CD14-positive monocyte (primary cell): ENCODE results near the gene ZNF543. TPM values are rescaled to one million over a fixed set of nuclear protein-coding genes. Genes with fewer than 3 reads are reported as not detected.

Experiments
- DNase-seq, 3 donors: peaks; one replicate each; pipeline ENCODE4 v3.0.0-alpha.2; 2011 to 2022
- H2AFZ ChIP-seq: 2 replicates; pipeline ENCODE4 v1.6.0; 2012; ENCODE audit warnings: mild to moderate bottlenecking, low read depth, low read length, inconsistent platforms; ENCODE audit not compliant: insufficient read depth, poor library complexity, severe bottlenecking
- H3K27ac ChIP-seq, 2 donors: 1 replicate in 1 of 2; 2 replicates in 1 of 2; pipeline ENCODE4 v1.5.1; 2012 to 2013; ENCODE audit warnings: low read length in 2 of 2, control low read depth in 1 of 2, inconsistent platforms in 1 of 2, low read depth in 1 of 2, mild to moderate bottlenecking in 1 of 2
- H3K27me3 ChIP-seq, 2 donors: one replicate each; pipeline versions ENCODE4 v1.6.0 to v1.6.1; 2011 to 2013; ENCODE audit warnings: low read length in 2 of 2; ENCODE audit not compliant: control insufficient read depth in 2 of 2, insufficient read depth in 2 of 2
- H3K36me3 ChIP-seq, 2 donors: replicated peaks in 1 of 2; 1 replicate in 1 of 2; 2 replicates in 1 of 2; pipeline versions ENCODE4 v1.5.1 to v1.6.1; 2012 to 2013; ENCODE audit warnings: low read length in 2 of 2, control low read depth in 1 of 2, inconsistent platforms in 1 of 2, mild to moderate bottlenecking in 1 of 2; ENCODE audit not compliant: insufficient read depth in 2 of 2, control insufficient read depth in 1 of 2
- H3K4me1 ChIP-seq, 2 donors: 1 replicate in 1 of 2; 2 replicates in 1 of 2; pipeline versions ENCODE4 v1.5.1 to v1.6.1; 2012 to 2013; ENCODE audit warnings: low read length in 2 of 2, control low read depth in 1 of 2, inconsistent platforms in 1 of 2, mild to moderate bottlenecking in 1 of 2, moderate library complexity in 1 of 2; ENCODE audit not compliant: insufficient read depth in 2 of 2, control insufficient read depth in 1 of 2
- H3K4me2 ChIP-seq: replicated peaks from 2 replicates; pipeline ENCODE3; 2012; ENCODE audit warnings: low read length, moderate library complexity, mild to moderate bottlenecking; ENCODE audit not compliant: poor library complexity, severe bottlenecking; ENCODE audit errors: extremely low read depth
- H3K4me3 ChIP-seq, 3 experiments: fragments of 200-600 bp in 1 of 3; sonication (generic) in 1 of 3; replicated peaks in 1 of 3; 1 replicate in 2 of 3; 2 replicates in 1 of 3; pipeline ENCODE4 v1.5.1; 2011 to 2013; ENCODE audit warnings: low read length in 3 of 3, mild to moderate bottlenecking in 3 of 3, control low read depth in 2 of 3, low read depth in 2 of 3, inconsistent platforms in 1 of 3, moderate library complexity in 1 of 3
- H3K79me2 ChIP-seq: 2 replicates; pipeline ENCODE4 v1.6.0; 2012; ENCODE audit warnings: mild to moderate bottlenecking, control low read depth, inconsistent platforms, low read length, moderate library complexity; ENCODE audit not compliant: insufficient read depth
- H3K9ac ChIP-seq: 2 replicates; pipeline ENCODE4 v1.6.0; 2017; ENCODE audit warnings: low read length, mild to moderate bottlenecking; ENCODE audit not compliant: insufficient read depth, poor library complexity, severe bottlenecking
- H3K9me3 ChIP-seq, 2 donors: replicated peaks in 1 of 2; 1 replicate in 1 of 2; 2 replicates in 1 of 2; pipeline versions ENCODE4 v1.5.1 to v1.6.1; 2012 to 2013; ENCODE audit warnings: low read length in 2 of 2, control low read depth in 1 of 2; ENCODE audit not compliant: control insufficient read depth in 1 of 2, insufficient read depth in 1 of 2
- H4K20me1 ChIP-seq: 2 replicates; pipeline ENCODE4 v1.6.0; 2012; ENCODE audit warnings: mild to moderate bottlenecking, low read length, control low read depth, moderate library complexity; ENCODE audit not compliant: insufficient read depth
- H3K27ac Mint-ChIP-seq, 7 donors: one replicate each; pipeline ENCODE4 v1.8.0; 2020; ENCODE audit warnings: mild to moderate bottlenecking in 7 of 7, mixed read lengths in 7 of 7, moderate library complexity in 6 of 7, inconsistent platforms in 2 of 7
- H3K27me3 Mint-ChIP-seq, 3 donors: one replicate each; pipeline ENCODE4 v1.8.0; 2021 to 2022; ENCODE audit warnings: low read depth in 3 of 3, mild to moderate bottlenecking in 3 of 3, mixed read lengths in 3 of 3, moderate library complexity in 3 of 3, inconsistent platforms in 1 of 3
- H3K36me3 Mint-ChIP-seq, 2 donors: one replicate each; pipeline ENCODE4 v1.8.0; 2020; ENCODE audit warnings: mixed read lengths in 2 of 2, inconsistent platforms in 1 of 2, mild to moderate bottlenecking in 1 of 2
- H3K4me1 Mint-ChIP-seq: one replicate; pipeline ENCODE4 v1.8.0; 2020; ENCODE audit warnings: mild to moderate bottlenecking, mixed read lengths
- H3K4me3 Mint-ChIP-seq, 2 donors: one replicate each; pipeline ENCODE4 v1.8.0; 2020; ENCODE audit warnings: mild to moderate bottlenecking in 2 of 2, mixed read lengths in 2 of 2, moderate library complexity in 1 of 2
- H3K9me3 Mint-ChIP-seq, 7 donors: one replicate each; pipeline ENCODE4 v1.8.0; 2020 to 2022; ENCODE audit warnings: mixed read lengths in 7 of 7, mild to moderate bottlenecking in 6 of 7, moderate library complexity in 6 of 7, inconsistent platforms in 2 of 7
- CTCF ChIP-seq: fragments of 200-600 bp; IDR thresholded peaks from one replicate; pipeline ENCODE4 v1.8.0; 2022; ENCODE audit warnings: antibody characterized with exemption, mild to moderate bottlenecking
- WGBS: methylation state at CpG from one replicate; pipeline ENCODE4 v1.1.5; 2013; ENCODE audit warnings: missing lambda C conversion rate; ENCODE audit not compliant: insufficient coverage; 5-methylcytosine and 5-hydroxymethylcytosine counted together
- intact Hi-C, 2 donors: fragments of 100-400 bp; cut with micrococcal nuclease; formaldehyde crosslinking; loops; one replicate each; pipeline versions ENCODE4 v1.15.0 to v1.15.1; 2023
- polyA plus RNA-seq, 3 donors: library from polyadenylated mRNA; depleted of rRNA in 1 of 3; unstranded in 2 of 3; stranded (reverse) in 1 of 3; fragments of 300-500 nt in 2 of 3; fragments of >200 nt in 1 of 3; fragmentation: Illumina TruSeq in 2 of 3; gene quantifications; 1 replicate in 2 of 3; 2 replicates in 1 of 3; pipeline ENCODE4 v1.2.3, GENCODE V29; 2012 to 2021

Gene ZNF543
- polyA plus RNA-seq, 3 donors = 0.85 to 1.1 (median 0.99) TPM

GRCh38 chr19:57334191-57334590 is 13.9 kb downstream of the ZNF543 start:
- 91% methylated on average over 4 of the region's 4 CpGs for WGBS
- no peak overlapping the region for H3K4me3 ChIP-seq
- H4K20me1 ChIP-seq = no peaks in the 10 kb centered on the region
- H3K36me3 ChIP-seq = peaks cover 0 to 12% of the 10 kb centered on the region in 2 donors
- Mint-ChIP-seq H3K36me3 (peaks cover 4 to 11% of the 10 kb centered on the region in 2 donors), H3K27ac (no peak overlapping the region), H3K9me3 (peaks cover 6 to 55% (median 36%) of the 10 kb centered on the region in 7 donors), H3K27me3 (peaks cover 0 to 2% (median 0%) of the 10 kb centered on the region in 3 donors), H3K4me1 (no peaks in the 10 kb centered on the region), H3K4me3 (no peak overlapping the region)
- H3K4me2 ChIP-seq = no peak overlapping the region
- intact Hi-C loops = no loop called here
- no peak overlapping the region for H3K9ac ChIP-seq
- no peak for TF ChIP-seq CTCF
- H2AFZ ChIP-seq = no peak overlapping the region
- H3K79me2 ChIP-seq = no peaks in the 10 kb centered on the region
- H3K4me1 ChIP-seq = no peaks in the 10 kb centered on the region
- no peak for DNase-seq
- no peaks in the 10 kb centered on the region for H3K27me3 ChIP-seq
- peaks cover 16 to 23% of the 10 kb centered on the region in 2 donors for H3K9me3 ChIP-seq
- H3K27ac ChIP-seq = no peak overlapping the region

- no peak overlapping the region for H2AFZ ChIP-seq
- Mint-ChIP-seq H3K9me3 (peaks cover 5 to 39% (median 21%) of the 10 kb centered on the region in 7 donors), H3K36me3 (peaks cover 0 to 5% of the 10 kb centered on the region in 2 donors), H3K4me1 (no peaks in the 10 kb centered on the region), H3K27me3 (peaks cover 0 to 3% (median 2%) of the 10 kb centered on the region in 3 donors), H3K27ac (no peak overlapping the region), H3K4me3 (no peak overlapping the region)
- intact Hi-C loops = no loop called here
- H3K9ac ChIP-seq = no peak overlapping the region
- no peaks in the 10 kb centered on the region for H3K4me1 ChIP-seq
- H3K79me2 ChIP-seq = no peaks in the 10 kb centered on the region
- WGBS = 90% methylated on average over 2 of the region's 3 CpGs
- DNase-seq = no peak
- peaks cover 3 to 6% of the 10 kb centered on the region in 2 donors for H3K27me3 ChIP-seq
- no peak overlapping the region for H3K4me2 ChIP-seq
- no peaks in the 10 kb centered on the region for H4K20me1 ChIP-seq
- no peaks in the 10 kb centered on the region for H3K9me3 ChIP-seq
- H3K4me3 ChIP-seq = no peak overlapping the region
- TF ChIP-seq CTCF = no peak
- no peaks in the 10 kb centered on the region for H3K36me3 ChIP-seq
- no peak overlapping the region for H3K27ac ChIP-seq
These were observed 18.6 kb downstream of the ZNF543 start for GRCh38 chr19:57338877-57339276.
